HepG2 (cell line): ENCODE data around the gene PLLP. TPM values are rescaled to one million over a fixed set of nuclear protein-coding genes. Genes with fewer than 3 reads are reported as not detected.

Experiments
- ATAC-seq: fragments of 200-7000 bp; cut with Tn5 transposase; 3 replicates; pipeline ENCODE4 v1.9.1; 2020; ENCODE audit warnings: mild to moderate bottlenecking, moderate library complexity
- BruUV-seq: library from RNA; stranded (reverse); fragments of 400-500 nt; replicated peaks from 2 replicates; lab custom pipeline; 2021; lab: Mats Ljungman, UMichigan
- CTCF ChIA-PET: fragments of 300-600 bp; formaldehyde crosslinking; extraction: SDS; loops from one replicate; lab custom pipeline; 2021; ENCODE audit warnings: low total read pairs, inconsistent platforms, low intra/inter-chr PET ratio; lab: Yijun Ruan, JAX
- POLR2A ChIA-PET: fragments of 350-600 bp; sonication (Branson Sonifier 250); formaldehyde crosslinking; loops from one replicate; lab custom pipeline; 2020; ENCODE audit warnings: antibody characterized with exemption, inconsistent platforms; lab: Yijun Ruan, JAX
- DNase-seq: peaks from one replicate; pipeline ENCODE4 v3.0.0-alpha.2; 2015; ENCODE audit warnings: low spot score
- FAIRE-seq: peaks from 3 replicates; lab custom pipeline; 2011; peaks lifted over from hg19 to GRCh38; lab: Jason Lieb, UNC
- H2AFZ ChIP-seq: one replicate; pipeline ENCODE4 v1.6.1; 2011; ENCODE audit warnings: low read length, inconsistent platforms
- H3K27ac ChIP-seq: fragments of 300-600 bp; 3 replicates; pipeline ENCODE4 v1.8.0; 2011; ENCODE audit warnings: mixed run types, mild to moderate bottlenecking, mixed read lengths, low read length, inconsistent platforms; ENCODE audit not compliant: insufficient read depth; ENCODE audit errors: extremely low read length
- H3K27me3 ChIP-seq, 2 experiments: fragments of 200-600 bp in 1 of 2; 2 replicates in 1 of 2; 3 replicates in 1 of 2; pipeline versions ENCODE4 v1.6.0 to v1.8.0; 2011; ENCODE audit warnings: low read length in 2 of 2, mild to moderate bottlenecking in 2 of 2, moderate library complexity in 2 of 2, inconsistent platforms in 1 of 2; ENCODE audit not compliant: insufficient read depth in 2 of 2, control insufficient read depth in 1 of 2
- H3K36me3 ChIP-seq, 2 experiments: fragments of 200-600 bp in 1 of 2; replicated peaks in 1 of 2; 2 replicates in 1 of 2; 3 replicates in 1 of 2; pipeline versions ENCODE4 v1.5.1 to v1.8.0; 2011; ENCODE audit warnings: low read length in 2 of 2, inconsistent platforms in 1 of 2; ENCODE audit not compliant: insufficient read depth in 2 of 2, control insufficient read depth in 1 of 2
- H3K4me1 ChIP-seq: 2 replicates; pipeline ENCODE4 v1.5.1; 2012; ENCODE audit warnings: low read length, inconsistent platforms; ENCODE audit not compliant: insufficient read depth
- H3K4me2 ChIP-seq: 2 replicates; pipeline ENCODE4 v1.6.0; 2011; ENCODE audit warnings: low read depth, low read length, inconsistent platforms
- H3K4me3 ChIP-seq, 3 experiments: fragments of 200-600 bp in 1 of 3; sonication (generic), shearing (Covaris generic) in 1 of 3; replicated peaks in 1 of 3; 2 replicates each; pipeline ENCODE4 v1.5.1; 2011 to 2016; ENCODE audit warnings: low read length in 3 of 3, inconsistent platforms in 2 of 3, low read depth in 2 of 3, mild to moderate bottlenecking in 2 of 3, control low read depth in 1 of 3, mixed read lengths in 1 of 3; ENCODE audit not compliant: insufficient read depth in 1 of 3
- H3K79me2 ChIP-seq: one replicate; pipeline ENCODE4 v1.6.1; 2011; ENCODE audit warnings: low read length, inconsistent platforms; ENCODE audit not compliant: insufficient read depth
- H3K9ac ChIP-seq: 2 replicates; pipeline ENCODE4 v1.6.0; 2011; ENCODE audit warnings: mild to moderate bottlenecking, low read depth, low read length, inconsistent platforms; ENCODE audit not compliant: insufficient read depth
- H3K9me3 ChIP-seq: 2 replicates; pipeline ENCODE4 v1.5.1; 2012; ENCODE audit warnings: mild to moderate bottlenecking, low read length
- H4K20me1 ChIP-seq: 2 replicates; pipeline ENCODE4 v1.6.0; 2011; ENCODE audit warnings: inconsistent platforms, mild to moderate bottlenecking, low read length, moderate library complexity; ENCODE audit not compliant: insufficient read depth
- ATF6 ChIP-seq: sonication (generic); formaldehyde crosslinking; conservative IDR thresholded peaks from 2 replicates; pipeline ENCODE4 v1.4.0; 2020; ENCODE audit warnings: missing genetic modification reagents
- EP300 ChIP-seq, 3 experiments: sonication (generic) in 1 of 3; formaldehyde crosslinking in 1 of 3; IDR thresholded peaks; 2 replicates each; pipeline versions ENCODE4 v1.5.1 to v1.6.1; 2011 to 2020; ENCODE audit warnings: low read depth in 2 of 3, low read length in 2 of 3, borderline replicate concordance in 1 of 3, improper control_type of control experiment in 1 of 3, mild to moderate bottlenecking in 1 of 3, missing genetic modification reagents in 1 of 3, moderate library complexity in 1 of 3
- HMGA1 ChIP-seq: sonication (generic); formaldehyde crosslinking; conservative IDR thresholded peaks from 2 replicates; pipeline ENCODE4 v1.4.0; 2020; ENCODE audit warnings: missing genetic modification reagents
- HNRNPL ChIP-seq: fragments of 200-400 bp; formaldehyde crosslinking; IDR thresholded peaks from 2 replicates; pipeline ENCODE4 v1.6.1; 2017; ENCODE audit warnings: mild to moderate bottlenecking, low read depth, low read length
- KAT8 ChIP-seq: IDR thresholded peaks from 2 replicates; pipeline ENCODE4 v1.6.1; 2016; ENCODE audit warnings: missing genetic modification reagents, missing compliant biosample characterization
- KMT2A ChIP-seq: sonication (generic); formaldehyde crosslinking; IDR thresholded peaks from 2 replicates; pipeline ENCODE4 v1.4.0; 2020; ENCODE audit warnings: missing genetic modification reagents
- POGZ ChIP-seq: sonication (generic); formaldehyde crosslinking; IDR thresholded peaks from 2 replicates; pipeline ENCODE4 v1.4.0; 2020; ENCODE audit warnings: mild to moderate bottlenecking, missing genetic modification reagents
- RCOR2 ChIP-seq: IDR thresholded peaks from 2 replicates; pipeline ENCODE4 v1.6.1; 2016; ENCODE audit warnings: missing biosample characterization, missing genetic modification reagents
- SAP130 ChIP-seq: IDR thresholded peaks from 2 replicates; pipeline ENCODE4 v1.6.1; 2016; ENCODE audit warnings: low read depth
- SCMH1 ChIP-seq: sonication (generic); formaldehyde crosslinking; IDR thresholded peaks from 2 replicates; pipeline ENCODE4 v1.9.0; 2021; ENCODE audit warnings: missing genetic modification reagents, mild to moderate bottlenecking, borderline replicate concordance
- ZFP41 ChIP-seq: sonication (generic); formaldehyde crosslinking; IDR thresholded peaks from 2 replicates; pipeline ENCODE4 v1.4.0; 2020; ENCODE audit warnings: mild to moderate bottlenecking, missing genetic modification reagents, borderline replicate concordance
- ZNF160 ChIP-seq: sonication (generic); formaldehyde crosslinking; IDR thresholded peaks from 2 replicates; pipeline ENCODE4 v1.8.0; 2022; ENCODE audit warnings: mild to moderate bottlenecking, inconsistent platforms, missing genetic modification reagents
- ZNF292 ChIP-seq: sonication (generic); formaldehyde crosslinking; IDR thresholded peaks from 2 replicates; pipeline ENCODE4 v1.8.1; 2022; ENCODE audit warnings: mild to moderate bottlenecking, low read depth, missing genetic modification reagents, borderline replicate concordance
- ZNF549 ChIP-seq: sonication (generic); formaldehyde crosslinking; IDR thresholded peaks from 2 replicates; pipeline ENCODE4 v1.5.0; 2020; ENCODE audit warnings: missing genetic modification reagents
- ZNF749 ChIP-seq: sonication (generic); formaldehyde crosslinking; IDR thresholded peaks from 2 replicates; pipeline ENCODE4 v1.8.0; 2022; ENCODE audit warnings: mild to moderate bottlenecking, missing genetic modification reagents, moderate library complexity, borderline replicate concordance
- ZNF776 ChIP-seq: sonication (generic); formaldehyde crosslinking; IDR thresholded peaks from 2 replicates; pipeline ENCODE4 v1.4.0; 2020; ENCODE audit warnings: mild to moderate bottlenecking, missing genetic modification reagents
- WGBS: methylation state at CpG from one replicate; pipeline ENCODE4 v1.1.6; 2017; ENCODE audit warnings: low lambda C conversion rate; 5-methylcytosine and 5-hydroxymethylcytosine counted together
- in situ Hi-C: cut with HindIII; loops from 2 replicates; pipeline ENCODE4 v1.10.0; 2017; ENCODE audit warnings: low pct_unique_long_range_greater_than_20kb; ENCODE audit not compliant: extremely low pct_ligation_motif_present
- intact Hi-C: fragments of 100-400 bp; cut with micrococcal nuclease; formaldehyde crosslinking; loops from one replicate; pipeline ENCODE4 v1.10.0; 2022; ENCODE audit not compliant: unreplicated experiment
- polyA plus RNA-seq, 8 experiments: library from polyadenylated mRNA; depleted of rRNA in 3 of 8; stranded (reverse) in 7 of 8; unstranded in 1 of 8; fragments of >200 nt; fragmentation: Illumina TruSeq in 4 of 8; extraction: Trizol in 4 of 8; gene quantifications; 2 replicates each; pipeline versions ENCODE4 v1.2.1 to v1.2.3, GENCODE V29; 2011 to 2016; ENCODE audit warnings: low read depth in 4 of 8, missing spikeins in 1 of 8, mixed read lengths in 1 of 8; ENCODE audit not compliant: insufficient read depth in 1 of 8
- total RNA-seq, 5 experiments: library from RNA; depleted of rRNA; stranded (reverse); fragments of >200 nt; fragmentation: Illumina TruSeq; extraction: Trizol; gene quantifications; 2 replicates each; pipeline ENCODE4 v1.2.3, GENCODE V29; 2016; ENCODE audit warnings: low read depth in 1 of 5
- TF ChIP-seq, protein P1 (sequence below): sonication (generic); formaldehyde crosslinking; IDR thresholded peaks from 2 replicates; pipeline ENCODE4 v1.5.0; 2020; ENCODE audit warnings: mild to moderate bottlenecking, missing genetic modification reagents, borderline replicate concordance
- TF ChIP-seq, protein P2 (sequence below): sonication (generic); formaldehyde crosslinking; IDR thresholded peaks from 2 replicates; pipeline ENCODE4 v1.4.0; 2020; ENCODE audit warnings: mild to moderate bottlenecking, missing genetic modification reagents

Gene PLLP
- total and polyA plus RNA-seq, 2 of the 13 experiments (the other 11 are each of a cell fraction or from before 2014, with no cell fraction given), result 60.6 to 127 TPM

- no TSS peak for BruUV-seq
- WGBS, result 4% methylated on average over 13 of the region's 13 CpGs
- in situ Hi-C loops, result loop anchor here (10.0 kb wide), 1 partner anchor 213 kb away; no protein-coding TSS in a partner anchor
- intact Hi-C loops, result loop anchor here (2.0 to 5.0 kb wide), 2 partner anchors 111 to 213 kb away; partner anchors contain the start of genes PSME3IP1 and RSPRY1
- Histone ChIP-seq H3K27me3 (no peaks in the 10 kb centered on the region; a peak in 1 of 5 replicates), H3K4me3 (peak overlapping the region; percentile 63 to 95 (median 84)), H2AFZ (no peak overlapping the region), H3K4me2 (peak overlapping the region; percentile 99), H3K36me3 (no peaks in the 10 kb centered on the region), H3K9ac (peak overlapping the region; percentile 20; the same call in 1 of the 2 replicates), H3K4me1 (peaks cover 64% of the 10 kb centered on the region), H3K79me2 (no peaks in the 10 kb centered on the region), H4K20me1 (no peaks in the 10 kb centered on the region; the same call in 1 of the 2 replicates), H3K27ac (no peak overlapping the region), H3K9me3 (no peaks in the 10 kb centered on the region)
- FAIRE-seq, result peak; percentile 39
- ChIA-PET POLR2A (interaction anchor here (0.7 to 12.2 kb wide), 2 partner anchors 52 to 77 kb away, joined by 5 to 303 read pairs; partner anchors contain the start of genes ARL2BP and CX3CL1), CTCF (no interaction called here)
- ATAC-seq, result no peak
- DNase-seq, result no peak
- TF ChIP-seq ZNF292 (CRISPR knock-in tag), result 0 out of 2 replicates have a peak, but pooled peaks have one; percentile 47
- TF ChIP-seq RCOR2 (CRISPR knock-in tag), result peak; percentile 66; the same call in 1 of the 2 replicates
- no peak for TF ChIP-seq ZNF160 (CRISPR knock-in tag)
- TF ChIP-seq ZNF549, result no peak
- TF ChIP-seq KAT8 (CRISPR knock-in tag), result no peak
- TF ChIP-seq, protein P1, sequence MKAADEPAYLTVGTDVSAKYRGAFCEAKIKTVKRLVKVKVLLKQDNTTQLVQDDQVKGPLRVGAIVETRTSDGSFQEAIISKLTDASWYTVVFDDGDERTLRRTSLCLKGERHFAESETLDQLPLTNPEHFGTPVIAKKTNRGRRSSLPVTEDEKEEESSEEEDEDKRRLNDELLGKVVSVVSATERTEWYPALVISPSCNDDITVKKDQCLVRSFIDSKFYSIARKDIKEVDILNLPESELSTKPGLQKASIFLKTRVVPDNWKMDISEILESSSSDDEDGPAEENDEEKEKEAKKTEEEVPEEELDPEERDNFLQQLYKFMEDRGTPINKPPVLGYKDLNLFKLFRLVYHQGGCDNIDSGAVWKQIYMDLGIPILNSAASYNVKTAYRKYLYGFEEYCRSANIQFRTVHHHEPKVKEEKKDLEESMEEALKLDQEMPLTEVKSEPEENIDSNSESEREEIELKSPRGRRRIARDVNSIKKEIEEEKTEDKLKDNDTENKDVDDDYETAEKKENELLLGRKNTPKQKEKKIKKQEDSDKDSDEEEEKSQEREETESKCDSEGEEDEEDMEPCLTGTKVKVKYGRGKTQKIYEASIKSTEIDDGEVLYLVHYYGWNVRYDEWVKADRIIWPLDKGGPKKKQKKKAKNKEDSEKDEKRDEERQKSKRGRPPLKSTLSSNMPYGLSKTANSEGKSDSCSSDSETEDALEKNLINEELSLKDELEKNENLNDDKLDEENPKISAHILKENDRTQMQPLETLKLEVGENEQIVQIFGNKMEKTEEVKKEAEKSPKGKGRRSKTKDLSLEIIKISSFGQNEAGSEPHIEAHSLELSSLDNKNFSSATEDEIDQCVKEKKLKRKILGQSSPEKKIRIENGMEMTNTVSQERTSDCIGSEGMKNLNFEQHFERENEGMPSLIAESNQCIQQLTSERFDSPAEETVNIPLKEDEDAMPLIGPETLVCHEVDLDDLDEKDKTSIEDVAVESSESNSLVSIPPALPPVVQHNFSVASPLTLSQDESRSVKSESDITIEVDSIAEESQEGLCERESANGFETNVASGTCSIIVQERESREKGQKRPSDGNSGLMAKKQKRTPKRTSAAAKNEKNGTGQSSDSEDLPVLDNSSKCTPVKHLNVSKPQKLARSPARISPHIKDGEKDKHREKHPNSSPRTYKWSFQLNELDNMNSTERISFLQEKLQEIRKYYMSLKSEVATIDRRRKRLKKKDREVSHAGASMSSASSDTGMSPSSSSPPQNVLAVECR (CRISPR knock-in tag), result peak; percentile 23; the same call in 1 of the 2 replicates
- TF ChIP-seq, protein P2, sequence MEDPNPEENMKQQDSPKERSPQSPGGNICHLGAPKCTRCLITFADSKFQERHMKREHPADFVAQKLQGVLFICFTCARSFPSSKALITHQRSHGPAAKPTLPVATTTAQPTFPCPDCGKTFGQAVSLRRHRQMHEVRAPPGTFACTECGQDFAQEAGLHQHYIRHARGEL (CRISPR knock-in tag), result no peak
- peak; percentile 49 for TF ChIP-seq SAP130 (CRISPR knock-in tag)
- no peak for TF ChIP-seq SCMH1 (CRISPR knock-in tag)
- no peak for TF ChIP-seq ZNF749 (CRISPR knock-in tag)
- TF ChIP-seq EP300 (IDR thresholded peaks at IDR 0.05; ENCODE audit: low read depth in 2 of 2, low read length in 2 of 2), result no peak
- TF ChIP-seq EP300 (CRISPR knock-in tag; IDR thresholded peaks at IDR 0.05; ENCODE audit: borderline replicate concordance), result 0 out of 2 replicates have a peak, but pooled peaks have one; percentile 21
- TF ChIP-seq ATF6 (CRISPR knock-in tag), result no peak
- TF ChIP-seq KMT2A (CRISPR knock-in tag), result no peak
- no peak for TF ChIP-seq HNRNPL
- no peak for TF ChIP-seq HMGA1 (CRISPR knock-in tag)
- TF ChIP-seq POGZ (CRISPR knock-in tag), result no peak
- TF ChIP-seq ZNF776 (CRISPR knock-in tag), result 0 out of 2 replicates have a peak, but pooled peaks have one; percentile 43
- TF ChIP-seq ZFP41, result no peak
These were observed 13.4 kb upstream of the PLLP start for GRCh38 chr16:57297856-57298255.
